HUES64 (cell line): Measurements from ENCODE around the gene SUZ12.
"Not testable (repeated sequence)": the region's sequence is repeated elsewhere in the genome, so short reads cannot be mapped to it uniquely, and the experiment has no call there.

Experiments used
- H3K27ac ChIP-seq: 2 replicates; pipeline ENCODE4 v1.7.0; 2013; ENCODE audit warnings: low read depth, low read length, inconsistent platforms
- H3K27me3 ChIP-seq: 2 replicates; pipeline ENCODE4 v1.6.1; 2013; ENCODE audit warnings: mild to moderate bottlenecking, low read length; ENCODE audit not compliant: insufficient read depth
- H3K36me3 ChIP-seq: 2 replicates; pipeline ENCODE4 v1.6.1; 2013; ENCODE audit warnings: mild to moderate bottlenecking, low read length; ENCODE audit not compliant: insufficient read depth
- H3K4me1 ChIP-seq: 2 replicates; pipeline ENCODE4 v1.6.1; 2013; ENCODE audit warnings: mild to moderate bottlenecking, low read length, moderate library complexity; ENCODE audit not compliant: insufficient read depth
- H3K4me3 ChIP-seq: 2 replicates; pipeline ENCODE4 v1.5.1; 2013; ENCODE audit warnings: mild to moderate bottlenecking, low read length, moderate library complexity
- H3K9ac ChIP-seq: 2 replicates; pipeline ENCODE4 v1.6.1; 2013; ENCODE audit warnings: mild to moderate bottlenecking, low read depth, low read length
- H3K9me3 ChIP-seq: 2 replicates; pipeline ENCODE4 v1.6.1; 2013; ENCODE audit warnings: low read depth, low read length; ENCODE audit not compliant: insufficient read depth
- WGBS: fragments of 150-250, 120-280 bp; methylation state at CpG from one replicate; pipeline ENCODE4 v1.1.7; 2013; ENCODE audit warnings: missing lambda C conversion rate; 5-methylcytosine and 5-hydroxymethylcytosine counted together

SUZ12 gene

DNA sequence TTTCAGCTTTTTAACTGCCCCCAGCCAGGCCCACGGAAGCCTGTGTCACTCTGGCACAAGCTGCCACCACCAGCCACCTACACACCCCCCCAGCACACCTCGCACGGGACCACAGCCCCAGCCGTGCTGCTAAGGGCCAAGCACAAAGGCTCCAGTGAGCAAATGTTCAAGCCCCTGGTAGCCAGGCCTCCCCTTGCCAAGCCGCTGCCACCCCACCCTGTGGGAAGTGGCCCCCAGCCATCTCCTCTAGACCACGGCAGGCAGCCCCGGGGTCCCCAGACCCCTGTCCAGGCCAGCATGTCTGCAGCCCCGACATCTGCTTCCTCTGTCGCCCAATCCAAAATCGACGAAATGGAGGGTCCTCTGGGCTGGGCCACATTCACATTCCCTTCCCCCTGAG is 105.5 kb downstream of the SUZ12 start:
- H3K27ac ChIP-seq = not testable (repeated sequence)

DNA sequence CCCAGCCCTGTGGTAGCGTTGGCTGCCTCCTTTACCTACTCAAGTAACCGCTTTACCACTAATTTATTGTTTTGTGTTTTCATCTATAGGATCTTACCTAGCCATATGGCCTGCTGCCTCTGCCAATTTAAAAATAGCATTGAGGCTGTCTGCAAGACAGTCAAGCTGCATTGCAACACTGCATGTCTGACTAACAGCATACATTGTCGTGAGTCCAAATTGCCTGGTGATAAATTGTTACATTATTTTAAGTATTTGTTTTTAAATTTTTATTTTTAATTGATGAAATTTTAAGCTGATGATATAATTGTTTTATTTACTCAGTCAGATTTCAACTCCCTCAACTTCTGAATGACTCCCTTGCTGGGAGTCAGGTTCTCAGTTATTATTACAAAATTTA is 108.8 kb downstream of the SUZ12 start:
- H3K36me3 ChIP-seq = peaks cover 17% of the 10 kb centered on the region; the same call in 1 of the 2 replicates
- not testable (repeated sequence) for H3K27ac ChIP-seq, H3K4me3 ChIP-seq, H3K4me1 ChIP-seq, H3K9me3 ChIP-seq, H3K9ac ChIP-seq, H3K27me3 ChIP-seq
- WGBS = 100% methylated on average over 1 of the region's 3 CpGs

More for the DNA sequence above, 105.5 kb downstream of the SUZ12 start:
- peaks cover 21% of the 10 kb centered on the region for H3K36me3 ChIP-seq
- not testable (repeated sequence) for H3K9ac ChIP-seq, H3K4me3 ChIP-seq, H3K9me3 ChIP-seq, H3K4me1 ChIP-seq, H3K27me3 ChIP-seq
- 95% methylated on average over 9 of the region's 11 CpGs for WGBS

DNA sequence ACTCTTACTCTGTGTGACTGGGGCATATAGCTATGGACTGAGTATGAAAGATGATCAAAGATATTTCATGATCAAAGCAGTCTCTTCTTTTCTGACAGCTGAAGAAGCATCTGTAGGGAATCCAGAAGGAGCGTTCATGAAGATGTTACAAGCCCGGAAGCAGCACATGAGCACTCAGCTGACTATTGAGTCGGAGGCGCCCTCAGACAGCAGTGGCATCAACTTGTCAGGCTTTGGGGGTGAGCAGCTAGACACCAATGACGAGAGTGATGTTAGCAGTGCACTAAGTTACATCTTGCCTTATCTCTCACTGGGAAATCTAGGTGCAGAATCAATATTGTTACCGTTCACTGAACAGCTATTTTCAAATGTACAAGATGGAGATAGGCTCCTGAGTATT is 110.9 kb downstream of the SUZ12 start:
- not testable (repeated sequence) for H3K4me3 ChIP-seq, H3K9ac ChIP-seq, H3K27ac ChIP-seq, H3K27me3 ChIP-seq, H3K9me3 ChIP-seq, H3K4me1 ChIP-seq
- WGBS = 99% methylated on average over 6 of the region's 6 CpGs
- peaks cover 13% of the 10 kb centered on the region; the same call in 1 of the 2 replicates for H3K36me3 ChIP-seq
